Retinal pigment epithelial cell (primary cell): ENCODE data around the gene AIPL1.

ENCODE experiments used
- DNase-seq: peaks from one replicate; pipeline ENCODE4 v3.0.0-alpha.2; 2010; ENCODE audit warnings: low read depth
- H3K4me3 ChIP-seq: 2 replicates; pipeline ENCODE4 v1.5.1; 2011; ENCODE audit warnings: mild to moderate bottlenecking, low read length, control low read depth, moderate library complexity
- CTCF ChIP-seq: conservative IDR thresholded peaks from 2 replicates; pipeline ENCODE4 v1.5.1; 2011; ENCODE audit warnings: low read depth, low read length, control low read depth, inconsistent platforms

AIPL1 gene

GRCh38 chr17:6392609-6393350 lies 42.1 kb downstream of the AIPL1 start:
- no peak overlapping the region for H3K4me3 ChIP-seq
- DNase-seq, result no peak
- no peak for TF ChIP-seq CTCF

- DNase-seq, result no peak
- no peak overlapping the region for H3K4me3 ChIP-seq
Observed at GRCh38 chr17:6388416-6388815, 46.5 kb downstream of the AIPL1 start.

GRCh38 chr17:6387858-6388257 lies 47.1 kb downstream of the AIPL1 start:
- no peak for TF ChIP-seq CTCF
- no peak for DNase-seq
- H3K4me3 ChIP-seq, result no peak overlapping the region

More at GRCh38 chr17:6388416-6388815, 46.5 kb downstream of the AIPL1 start:
- TF ChIP-seq CTCF, result no peak

- DNase-seq, result no peak
- no peak overlapping the region for H3K4me3 ChIP-seq
- TF ChIP-seq CTCF, result no peak
Observed at GRCh38 chr17:6387442-6387841, 47.5 kb downstream of the AIPL1 start.

GRCh38 chr17:6386041-6386630 lies 48.8 kb downstream of the AIPL1 start:
- DNase-seq, result no peak
- no peak overlapping the region for H3K4me3 ChIP-seq
- TF ChIP-seq CTCF, result no peak

- no peak for TF ChIP-seq CTCF
- no peak for DNase-seq
- no peak overlapping the region for H3K4me3 ChIP-seq
Observed at GRCh38 chr17:6384481-6384880, 50.4 kb downstream of the AIPL1 start.
